ENCODE measurements around the gene ARHGAP42.

- TF ChIP-seq CTCF (IDR thresholded peaks at IDR 0.05) (no peak), POLR2AphosphoS5 (IDR thresholded peaks at IDR 0.05) (no peak), POLR2A (IDR thresholded peaks at IDR 0.05) (no peak)
These were observed 189.9 kb downstream of the ARHGAP42 start for GRCh38 chr11:100876815-100877520.
